Breast epithelium (tissue), 3 donors: ENCODE results near the gene CPXM1.

Experiments
- CTCF ChIP-seq, 3 donors: fragments of 450-650 bp; IDR thresholded peaks; one replicate each; pipeline ENCODE4 v1.5.1; 2016 to 2017; ENCODE audit warnings: antibody characterized with exemption in 3 of 3, mild to moderate bottlenecking in 3 of 3, moderate library complexity in 3 of 3
- POLR2A ChIP-seq: fragments of 450-650 bp; IDR thresholded peaks from one replicate; pipeline ENCODE4 v1.6.1; 2016; ENCODE audit warnings: antibody characterized with exemption, mild to moderate bottlenecking, moderate library complexity

DNA sequence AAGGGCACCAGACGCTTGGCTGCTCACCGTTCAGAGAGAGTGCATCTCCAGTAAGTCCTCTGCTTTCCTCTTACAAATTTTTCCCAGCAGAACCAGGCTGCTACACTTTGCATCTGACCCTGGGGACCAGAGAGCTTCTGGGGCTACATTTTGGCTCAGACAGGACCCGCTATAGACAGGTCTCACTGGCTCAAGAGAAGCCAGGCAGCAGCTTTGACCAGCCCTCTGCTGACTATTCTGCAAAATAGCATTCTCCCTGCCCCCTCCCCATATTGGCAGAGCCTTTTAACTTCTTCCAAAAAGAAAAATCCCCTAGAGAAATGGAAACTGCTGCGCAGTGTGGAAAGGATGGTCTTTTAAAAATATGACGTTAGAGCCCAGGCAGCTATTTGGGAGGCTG lies 37.2 kb downstream of the CPXM1 start:
- TF ChIP-seq POLR2A = no peak
- TF ChIP-seq CTCF (IDR thresholded peaks at IDR 0.05) = no peak
